Endothelial cell of coronary artery (primary cell): ENCODE results near the gene PPFIBP2. TPM values are rescaled to one million over a fixed set of nuclear protein-coding genes. Genes with fewer than 3 reads are reported as not detected.

Experiments
- total RNA-seq: library from RNA; depleted of rRNA; stranded (reverse); fragments of >200 nt; gene quantifications from 2 replicates; pipeline ENCODE4 v1.2.3, GENCODE V29; 2014

The PPFIBP2 gene
- 2.9 and 3.8 TPM in 2 replicates for total RNA-seq

DNA sequence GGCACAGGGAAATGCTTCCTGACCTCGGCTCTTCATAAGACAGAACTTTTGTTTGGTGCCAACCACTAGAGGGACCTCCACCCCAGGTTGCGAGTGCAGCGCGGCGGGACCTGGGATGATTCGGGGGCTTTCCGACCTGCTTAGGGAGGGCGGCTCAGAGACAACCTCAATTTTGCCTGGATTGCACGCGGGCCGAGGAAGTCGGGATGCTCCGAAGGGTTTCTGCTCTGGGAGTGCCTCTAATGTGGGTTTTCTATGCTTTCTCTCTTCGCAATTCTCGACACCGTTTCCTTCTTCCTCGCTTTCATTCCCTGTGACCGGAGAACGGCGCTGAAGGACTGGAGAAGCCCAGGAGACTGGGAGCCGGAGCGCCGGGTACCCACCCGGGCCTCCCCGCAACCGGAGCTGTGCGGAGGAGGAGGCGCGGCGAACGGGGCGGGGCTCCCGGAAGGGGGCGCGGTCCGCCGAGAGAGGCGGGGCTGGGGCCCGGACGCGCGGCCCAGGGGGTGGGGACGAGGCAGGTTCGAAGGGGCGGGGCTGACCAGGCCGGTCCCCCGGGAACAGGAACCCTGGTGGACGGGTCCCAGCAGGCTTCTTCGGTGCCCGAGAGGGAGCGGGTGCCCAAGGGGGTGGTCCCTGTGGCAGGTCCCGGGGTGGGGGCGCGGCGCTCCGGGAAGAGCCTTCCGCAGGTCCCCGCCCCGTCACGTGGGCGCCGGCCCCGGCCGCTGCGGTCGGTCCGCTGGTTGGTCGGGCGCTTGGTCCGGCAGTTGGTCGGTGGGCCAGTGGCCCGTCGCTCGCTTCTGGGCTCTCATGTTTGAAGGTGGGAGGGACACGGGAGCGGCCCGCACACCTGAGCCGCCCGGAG, at the start of gene PPFIBP2:
Gene PPFIBP2 (plus strand): TSS at position 766 of the 865 bp plus-strand sequence. CDS start 35,477 bp downstream, outside the sequence.

DNA sequence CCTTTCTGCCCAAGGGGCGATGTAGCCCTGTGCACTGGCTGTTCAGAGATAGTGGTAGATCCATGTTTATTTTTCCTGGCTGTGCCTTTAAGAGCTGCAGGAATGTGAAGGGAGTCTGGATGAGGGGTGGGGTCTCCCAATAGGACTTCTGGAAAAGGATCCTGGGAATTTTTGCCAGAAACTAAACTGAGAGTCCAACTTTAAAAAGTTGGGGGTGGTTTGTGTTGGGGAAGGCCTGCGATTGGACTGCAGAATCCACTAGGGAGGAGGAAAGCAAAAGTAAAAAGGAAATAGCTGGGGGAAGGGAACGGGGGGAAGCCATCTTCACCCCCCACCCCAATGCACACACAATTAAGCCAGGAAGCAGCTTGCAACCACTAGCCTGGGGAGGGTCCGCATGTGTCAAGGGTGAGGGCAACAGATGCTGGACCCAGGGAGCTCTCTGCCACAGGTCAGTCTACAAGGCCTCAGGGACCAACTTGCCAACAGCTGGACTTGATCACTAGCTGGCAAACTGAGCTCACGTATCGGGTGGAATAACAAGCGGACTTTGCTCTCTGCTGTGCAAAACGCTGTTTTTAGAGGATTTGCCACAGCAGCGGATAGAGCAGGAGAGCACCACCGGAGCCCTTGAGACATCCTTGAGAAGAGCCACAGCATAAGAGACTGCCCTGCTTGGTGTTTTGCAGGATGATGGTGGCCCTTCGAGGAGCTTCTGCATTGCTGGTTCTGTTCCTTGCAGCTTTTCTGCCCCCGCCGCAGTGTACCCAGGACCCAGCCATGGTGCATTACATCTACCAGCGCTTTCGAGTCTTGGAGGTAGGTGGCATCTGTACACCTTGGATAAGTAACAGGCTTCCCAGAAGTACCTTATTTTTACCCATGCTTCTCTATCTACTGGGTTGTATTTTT, 28.4 kb upstream of the PPFIBP2 start, which contains the start of gene OLFML1:
Gene OLFML1 (plus strand): TSS at position 321 of the 912 bp plus-strand sequence. CDS start 370 bp downstream, at position 691.

DNA sequence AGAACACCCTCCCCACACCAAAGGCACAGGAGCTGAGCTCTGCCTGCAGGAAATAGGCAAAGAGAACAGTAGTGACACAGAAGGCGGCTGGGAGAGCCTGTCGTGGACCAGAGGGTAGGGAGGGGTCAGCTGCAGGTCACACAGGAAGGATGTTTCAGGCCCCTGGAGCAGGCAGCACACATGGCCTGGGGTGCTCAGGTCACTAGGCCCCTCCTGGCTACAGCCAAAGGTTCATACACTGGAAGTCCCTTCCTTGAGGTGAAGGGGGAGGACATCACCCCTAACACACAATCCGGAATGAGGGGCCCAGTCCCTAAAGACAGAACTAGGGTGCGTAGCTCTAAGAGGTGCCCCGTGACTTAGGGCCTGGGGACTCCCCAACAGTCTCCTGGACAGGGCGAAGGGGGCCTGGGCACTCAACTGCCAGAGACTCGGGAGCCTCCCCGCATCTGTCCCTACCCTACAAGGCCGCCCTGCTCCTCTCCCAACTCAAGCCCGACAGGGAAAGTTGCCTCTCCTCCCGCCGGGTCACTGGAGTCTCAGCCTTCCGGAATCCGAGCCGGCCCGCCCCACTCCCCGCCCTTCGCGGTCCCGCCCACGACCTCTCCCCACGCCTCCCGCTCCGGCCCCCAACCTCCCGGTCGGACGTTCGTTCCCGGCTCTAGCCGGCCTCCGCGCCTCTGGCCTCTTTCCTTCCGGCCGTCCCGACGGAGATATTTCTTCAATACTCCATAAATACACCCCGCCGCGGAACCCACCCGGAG, 159.3 kb downstream of the PPFIBP2 start, which contains the start of gene CYB5R2:
Gene CYB5R2 (minus strand): TSS at position 541 of the 764 bp plus-strand sequence. CDS start 675 bp downstream, outside the sequence.

Other genes with a start within 250 kb of the PPFIBP2 start
- gene OLFML1, start 28.5 kb upstream of the PPFIBP2 start, total RNA-seq = 0.09 TPM in 1 of 2 replicates, not detected in the other
- gene CYB5R2, start 159.5 kb downstream of the PPFIBP2 start, total RNA-seq = 0.90 and 1.0 TPM in 2 replicates
- gene OVCH2, start 192.5 kb downstream of the PPFIBP2 start, total RNA-seq = not detected in 2 replicates